Activated CD8-positive, alpha-beta memory T cell treated with anti-CD3 and anti-CD28 coated beads, Interleukin-2, amount 50 U/mL, for 24 hours (primary cell): ENCODE data around the gene CHIC2.
A peak's percentile ranks its signal among the peaks of the same experiment; 100 is the strongest.
"Not testable (repeated sequence)": the region's sequence is repeated elsewhere in the genome, so short reads cannot be mapped to it uniquely, and the experiment has no call there.

ENCODE experiments used
- DNase-seq: peaks from one replicate; pipeline ENCODE4 v3.0.0-alpha.2; 2020; ENCODE audit errors: extremely low read depth

Gene CHIC2

DNA sequence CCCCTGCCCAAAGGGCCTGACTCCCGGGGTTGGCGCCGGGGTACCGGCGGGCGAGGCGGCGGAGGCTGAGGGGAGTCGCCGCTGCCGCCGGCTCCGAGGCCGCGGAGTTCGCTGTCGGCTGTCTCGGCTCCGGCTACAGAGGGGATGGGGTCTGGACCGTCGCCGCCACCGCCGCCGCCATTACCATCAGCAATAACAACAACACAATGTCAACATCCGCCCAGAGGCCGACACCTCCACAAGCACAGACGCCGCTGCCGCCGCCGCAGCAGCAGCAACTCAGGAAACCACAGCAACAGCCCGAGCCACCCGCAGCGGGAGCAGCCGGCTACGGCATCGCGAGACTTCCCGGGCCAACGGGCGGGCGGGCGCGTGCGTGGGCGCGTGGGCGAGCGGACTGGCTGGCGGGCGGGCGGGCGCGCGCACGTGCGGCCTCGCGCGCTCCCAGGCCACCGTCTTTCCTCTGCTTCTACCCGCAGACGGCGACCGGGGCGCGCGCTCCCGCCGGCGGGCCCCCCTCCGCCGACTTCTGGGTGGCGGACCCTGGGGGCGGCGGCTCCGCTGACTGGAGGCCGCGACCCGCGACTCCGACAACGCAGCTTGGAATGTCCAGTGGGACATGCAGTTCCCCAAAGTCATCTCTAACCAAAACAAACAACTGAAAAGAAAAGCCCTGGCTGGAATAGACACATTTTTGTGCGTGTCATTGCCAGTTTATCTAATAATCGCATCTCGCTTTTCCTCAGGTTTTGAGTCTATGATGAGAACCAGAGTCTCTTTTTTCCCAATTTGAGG lies at the start of gene CHIC2:
Gene CHIC2, minus strand, starts transcription at position 289 of the 795 bp plus-strand sequence. CDS start 305 bp downstream, outside the sequence.
- peak; percentile 82 for DNase-seq

DNA sequence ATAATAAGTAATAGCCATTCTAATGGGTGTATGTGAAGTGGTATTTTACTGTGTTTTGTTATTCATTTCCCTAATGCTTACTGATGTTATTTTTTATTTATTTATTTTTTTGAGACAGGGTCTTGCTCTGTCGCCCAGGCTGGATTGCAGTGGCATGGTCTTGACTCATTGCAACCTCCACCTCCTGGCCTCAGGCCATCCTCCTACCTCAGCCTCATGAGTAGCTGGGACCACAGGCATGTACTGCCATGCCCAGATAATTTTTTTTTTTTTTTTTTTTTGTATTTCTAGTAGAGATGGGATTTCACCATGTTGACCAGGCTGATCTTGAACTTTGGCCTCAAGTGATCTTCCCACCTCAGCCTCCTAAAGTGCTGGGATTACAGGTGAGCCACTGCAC lies 48.8 kb upstream of the CHIC2 start:
- not testable (repeated sequence) for DNase-seq

DNA sequence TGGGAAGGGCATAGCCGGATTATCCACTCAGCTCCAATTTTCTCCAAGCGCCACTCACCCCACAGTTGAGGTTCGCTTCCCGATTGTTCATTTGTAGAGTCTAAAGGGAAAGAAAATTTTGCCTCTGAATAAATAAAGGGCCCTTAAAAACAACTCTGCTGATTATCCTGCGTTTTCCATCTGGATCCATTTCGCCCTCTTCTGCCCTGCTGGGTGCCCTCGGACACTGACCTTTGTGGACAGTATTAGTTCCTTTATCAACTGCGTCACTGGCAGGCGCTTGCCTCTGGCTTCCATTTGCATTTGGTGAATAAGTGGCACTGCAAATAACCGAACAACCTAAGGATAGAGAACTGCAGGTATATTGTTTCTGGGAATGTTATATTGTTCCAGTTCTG lies 45.6 kb upstream of the CHIC2 start:
- no peak for DNase-seq

DNA sequence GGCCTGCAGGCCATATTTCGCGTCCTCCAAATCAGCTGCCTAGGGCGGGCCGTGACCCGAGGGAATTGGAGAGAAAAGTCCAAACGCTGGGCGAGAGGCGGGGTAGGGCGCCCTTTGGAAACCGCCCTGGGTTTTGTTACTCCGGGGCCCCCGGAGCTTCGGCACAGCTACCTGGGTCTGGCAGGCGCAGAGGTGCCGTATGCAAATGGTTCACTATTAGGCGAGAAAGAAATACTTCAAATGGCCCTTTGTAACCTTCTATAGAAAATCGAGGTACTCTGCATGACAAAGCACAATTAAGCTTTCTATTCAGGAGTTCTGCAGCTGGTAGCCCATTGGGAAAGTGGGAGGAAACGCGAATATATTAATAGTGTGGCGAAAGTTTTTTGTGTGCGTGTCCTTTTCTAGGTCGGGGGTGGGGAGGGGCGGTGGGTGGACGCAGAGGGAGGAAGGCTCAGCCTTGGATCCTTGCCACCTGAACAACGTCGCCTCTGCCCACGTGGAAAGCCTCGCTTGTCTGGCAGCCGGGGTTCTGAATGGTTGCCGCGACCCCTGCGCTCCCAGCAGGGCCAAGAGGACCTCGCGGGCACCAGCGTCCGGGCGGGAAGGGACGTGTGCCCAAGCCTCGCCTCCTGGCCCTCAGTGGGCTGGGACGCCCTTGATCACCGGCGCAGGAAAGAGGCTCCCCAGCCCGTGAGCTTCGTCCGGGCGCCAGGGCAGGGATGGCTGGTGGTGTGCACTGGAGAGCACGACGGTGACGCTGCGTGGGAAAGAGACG lies 45.0 kb upstream of the CHIC2 start:
- DNase-seq, result no peak

DNA sequence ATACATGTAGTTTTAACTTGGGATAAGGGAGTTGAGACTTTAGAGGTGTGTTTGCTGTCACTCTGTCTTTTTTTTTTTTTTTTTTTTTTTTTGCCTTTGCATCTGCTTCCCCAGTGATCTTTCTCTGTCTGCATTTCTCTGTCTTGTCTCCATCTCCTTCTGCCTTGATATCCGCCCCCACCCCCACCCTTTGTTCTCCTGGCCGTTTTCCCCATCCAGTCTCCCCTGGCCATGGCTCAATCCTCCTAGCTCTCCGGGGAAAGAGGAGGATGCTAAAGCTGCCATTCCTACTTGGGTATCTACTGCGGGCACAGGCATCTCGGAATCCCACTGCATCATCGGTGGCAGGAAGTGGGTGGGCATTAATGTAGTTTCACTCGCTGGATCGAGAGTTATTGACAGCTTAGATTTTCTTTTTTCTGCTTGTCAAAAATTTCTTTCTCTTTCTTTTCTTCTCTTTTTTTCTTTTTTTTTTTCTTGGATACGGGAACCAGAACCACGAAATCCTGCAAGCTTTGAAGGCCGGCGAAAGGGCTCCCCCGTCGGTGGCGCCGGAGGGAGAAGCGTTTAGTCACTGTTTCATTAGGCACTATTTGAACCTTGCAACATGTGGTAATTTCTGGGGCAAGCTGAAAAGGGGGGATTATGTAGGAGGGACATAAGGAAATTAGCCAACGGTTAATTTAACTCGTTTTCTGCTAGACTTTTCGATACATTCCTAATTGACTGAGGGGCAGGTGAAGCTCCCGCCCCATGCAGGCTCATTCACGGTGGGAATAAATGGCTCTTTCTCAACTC lies 43.7 kb upstream of the CHIC2 start:
- DNase-seq, result no peak

DNA sequence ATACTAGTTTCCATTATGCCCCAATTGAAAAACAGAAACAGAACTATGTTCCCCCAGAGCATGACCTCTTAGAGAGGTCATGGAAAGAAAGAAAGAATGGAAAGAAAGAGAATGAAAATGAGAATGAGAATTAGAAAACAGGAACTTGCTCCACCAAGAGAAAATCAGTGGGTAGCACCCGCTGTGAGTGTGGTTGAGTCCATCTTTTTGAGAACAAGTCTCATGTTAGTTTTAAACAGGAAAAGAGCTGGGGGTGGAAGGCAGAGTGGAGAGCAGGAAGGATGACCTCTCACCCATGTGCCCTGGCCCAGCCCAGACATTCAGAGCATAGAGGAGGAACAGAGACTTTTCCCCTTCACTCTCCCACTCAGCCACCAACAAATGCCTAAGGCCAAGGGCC lies 40.5 kb upstream of the CHIC2 start:
- no peak for DNase-seq

DNA sequence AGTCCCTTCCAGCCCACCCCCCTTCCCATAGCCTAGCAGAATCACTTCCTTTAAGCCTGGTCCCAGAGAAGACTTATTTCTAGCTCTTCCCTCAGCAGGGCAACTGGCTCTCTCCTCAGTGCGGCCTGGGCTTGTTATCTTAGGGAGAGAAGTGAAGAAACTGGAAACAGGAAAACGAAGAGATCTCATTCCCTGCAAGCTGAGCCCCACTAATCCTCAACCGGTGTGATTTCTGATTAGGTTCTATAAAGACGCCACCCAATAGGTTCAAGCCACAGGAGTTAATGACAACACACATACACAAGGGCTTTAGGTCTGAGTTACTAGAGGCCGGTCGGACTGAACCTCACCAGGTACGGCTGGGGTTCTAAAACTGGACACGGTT lies 38.8 kb upstream of the CHIC2 start:
- DNase-seq, result no peak

DNA sequence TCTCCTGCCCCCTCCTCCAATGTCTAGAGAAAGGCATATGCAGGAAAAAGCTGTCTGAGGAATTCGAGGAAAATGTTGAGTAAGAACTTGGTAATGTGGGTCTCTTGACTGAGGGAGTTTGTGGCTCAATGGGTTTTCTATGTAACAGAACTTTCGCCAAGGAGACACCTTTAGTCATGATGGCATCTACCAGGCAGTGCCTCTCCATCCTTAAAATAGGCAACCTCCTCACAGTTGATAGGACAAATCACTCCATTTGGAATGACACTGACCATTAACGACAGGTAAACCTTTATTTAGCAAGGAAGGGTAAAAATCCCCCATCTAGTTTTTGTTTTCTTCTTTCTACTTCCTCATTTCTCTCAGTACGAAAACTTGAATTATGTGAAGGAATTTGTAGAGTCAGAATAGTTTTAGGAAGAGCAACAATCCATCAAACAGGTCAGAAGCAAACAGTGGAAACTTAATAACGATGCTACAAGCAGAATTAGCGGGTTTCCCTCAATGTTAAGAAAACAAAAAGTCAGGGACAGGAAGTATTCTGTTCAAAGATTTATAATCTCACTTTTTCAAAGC lies 38.2 kb upstream of the CHIC2 start:
- no peak for DNase-seq

DNA sequence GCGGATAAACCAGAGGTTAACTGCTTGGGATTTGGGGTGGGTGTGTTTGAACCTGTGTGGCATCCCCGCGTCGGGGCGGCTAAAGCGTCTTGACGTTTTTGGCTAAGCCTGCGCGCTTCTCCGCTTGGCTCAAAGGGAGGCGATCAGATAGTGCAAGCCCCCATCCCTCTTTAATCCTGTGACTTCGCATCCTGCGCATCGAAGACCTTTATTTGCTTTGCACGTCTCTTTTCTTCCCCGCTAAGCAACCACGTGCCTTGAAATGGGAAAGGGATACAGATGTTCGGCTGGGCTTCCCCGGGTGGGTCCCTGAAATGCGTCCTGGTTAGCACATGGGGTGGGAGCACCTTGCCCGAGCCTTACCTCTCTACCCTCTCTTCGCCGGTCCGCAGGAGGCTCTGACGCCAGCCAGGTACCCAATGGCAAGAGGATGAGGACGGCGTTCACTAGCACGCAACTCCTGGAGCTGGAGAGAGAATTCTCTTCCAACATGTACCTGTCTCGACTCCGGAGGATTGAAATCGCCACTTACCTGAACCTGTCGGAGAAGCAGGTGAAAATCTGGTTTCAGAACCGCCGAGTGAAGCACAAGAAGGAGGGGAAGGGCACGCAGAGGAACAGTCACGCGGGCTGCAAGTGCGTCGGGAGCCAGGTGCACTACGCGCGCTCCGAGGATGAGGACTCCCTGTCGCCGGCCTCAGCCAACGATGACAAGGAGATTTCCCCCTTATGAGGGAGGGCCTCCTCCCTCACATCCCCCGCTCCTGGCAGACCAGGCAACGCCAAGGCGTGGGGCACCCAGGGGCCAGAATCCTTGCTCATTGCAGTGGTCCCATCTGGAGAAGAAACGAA lies 37.0 kb upstream of the CHIC2 start:
- no peak for DNase-seq

DNA sequence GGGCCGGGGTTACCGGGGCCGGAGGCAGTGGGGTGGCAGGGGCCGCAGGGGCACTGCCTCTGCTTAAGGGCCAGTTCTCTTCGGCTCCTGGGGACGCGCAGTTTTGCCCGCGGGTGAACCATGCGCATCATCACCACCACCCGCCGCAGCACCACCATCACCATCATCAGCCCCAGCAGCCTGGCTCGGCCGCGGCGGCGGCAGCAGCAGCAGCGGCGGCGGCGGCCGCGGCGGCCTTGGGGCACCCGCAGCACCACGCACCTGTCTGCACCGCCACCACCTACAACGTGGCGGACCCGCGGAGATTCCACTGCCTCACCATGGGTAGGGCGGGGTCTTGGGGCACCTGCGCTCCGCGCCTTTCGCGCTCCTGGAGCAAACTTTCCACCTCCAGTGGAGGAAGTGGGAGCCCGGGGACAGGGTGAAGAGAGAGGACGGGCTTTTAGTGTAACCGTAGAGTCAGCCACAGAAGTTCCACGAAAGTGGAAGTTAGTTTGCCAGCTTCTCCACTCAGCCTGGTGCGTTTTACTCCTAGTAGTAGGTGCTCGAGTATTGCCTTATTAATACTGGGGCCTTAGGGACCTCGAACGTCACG lies 36.3 kb upstream of the CHIC2 start:
- DNase-seq, result no peak

DNA sequence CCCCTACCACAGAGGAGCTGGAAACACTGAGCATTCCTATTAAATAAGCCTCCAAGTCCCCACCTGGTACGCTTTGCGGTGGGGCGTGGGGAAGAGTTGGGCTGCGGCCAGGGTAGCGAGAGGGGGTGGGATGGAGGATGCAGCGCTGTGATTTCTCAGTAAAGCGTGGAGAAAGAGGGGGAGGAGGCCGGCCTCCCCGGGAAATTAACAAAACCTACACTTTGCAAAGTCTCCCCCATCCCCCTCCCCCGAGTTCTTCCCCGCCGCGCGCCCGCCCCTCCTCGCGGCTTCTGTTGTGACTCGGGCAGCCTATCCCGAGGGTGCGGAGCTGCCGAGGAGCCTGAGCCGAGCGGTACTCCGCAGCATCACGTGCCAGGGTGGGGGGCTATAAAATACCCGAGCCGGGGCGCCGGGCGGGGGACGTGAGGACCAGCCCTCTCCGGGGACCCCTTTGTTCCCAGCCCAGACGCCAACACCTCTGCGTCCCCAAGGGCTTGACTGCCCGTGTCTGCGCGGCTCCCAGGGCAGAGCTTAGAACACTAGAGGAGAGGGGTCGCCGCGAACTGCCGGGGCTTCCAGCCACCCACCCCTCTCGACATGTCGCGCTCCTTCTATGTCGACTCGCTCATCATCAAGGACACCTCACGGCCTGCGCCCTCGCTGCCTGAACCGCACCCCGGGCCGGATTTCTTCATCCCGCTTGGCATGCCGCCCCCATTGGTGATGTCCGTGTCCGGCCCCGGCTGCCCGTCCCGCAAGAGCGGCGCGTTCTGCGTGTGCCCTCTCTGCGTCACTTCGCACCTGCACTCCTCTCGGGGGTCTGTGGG lies 35.6 kb upstream of the CHIC2 start, which contains the start of gene GSX2:
Gene GSX2, plus strand, starts transcription at position 416 of the 827 bp plus-strand sequence. Its CDS starts 182 bp downstream, at position 598.
- no peak for DNase-seq

DNA sequence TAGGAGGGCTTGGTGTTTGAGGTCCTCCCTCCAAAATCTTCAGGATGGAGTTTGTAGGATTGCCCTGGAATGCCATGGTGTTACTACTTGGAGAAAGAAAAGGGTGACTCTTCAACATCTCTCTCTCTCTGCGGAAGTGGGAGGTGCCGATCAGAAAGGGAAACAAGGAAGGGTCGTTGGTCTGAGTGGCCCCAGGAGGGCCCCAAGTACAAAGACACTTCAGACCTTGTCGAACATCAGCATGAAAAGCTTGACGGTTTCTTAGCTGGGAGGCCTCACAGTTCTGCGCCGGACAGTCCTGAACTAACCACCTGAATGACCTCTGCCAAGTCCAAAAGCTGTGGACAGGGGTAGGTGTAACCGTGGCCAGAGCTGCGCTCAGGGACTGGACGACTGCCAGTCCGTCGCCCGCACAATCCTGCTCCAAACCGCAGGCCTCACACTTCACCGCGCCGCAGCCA lies 34.9 kb upstream of the CHIC2 start:
- DNase-seq, result no peak

DNA sequence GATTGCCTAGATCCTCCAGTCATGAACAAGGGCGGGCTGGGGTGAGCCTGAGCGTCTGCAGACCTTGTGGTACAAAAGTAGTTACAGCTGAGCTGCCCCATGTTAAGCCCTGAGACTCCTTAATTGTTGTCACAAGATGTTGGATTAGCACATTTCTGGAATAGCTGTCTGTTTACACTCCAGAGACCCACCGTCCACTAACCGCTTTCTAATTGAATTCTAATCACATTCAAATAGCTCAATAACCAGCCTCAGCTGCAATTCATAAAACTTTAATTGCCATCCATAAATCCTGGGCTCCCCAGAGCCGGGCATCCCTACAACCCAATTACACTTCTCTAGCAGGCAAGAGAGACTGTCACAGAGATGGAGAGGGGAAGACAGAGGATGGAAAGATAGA lies 34.0 kb upstream of the CHIC2 start:
- no peak for DNase-seq

DNA sequence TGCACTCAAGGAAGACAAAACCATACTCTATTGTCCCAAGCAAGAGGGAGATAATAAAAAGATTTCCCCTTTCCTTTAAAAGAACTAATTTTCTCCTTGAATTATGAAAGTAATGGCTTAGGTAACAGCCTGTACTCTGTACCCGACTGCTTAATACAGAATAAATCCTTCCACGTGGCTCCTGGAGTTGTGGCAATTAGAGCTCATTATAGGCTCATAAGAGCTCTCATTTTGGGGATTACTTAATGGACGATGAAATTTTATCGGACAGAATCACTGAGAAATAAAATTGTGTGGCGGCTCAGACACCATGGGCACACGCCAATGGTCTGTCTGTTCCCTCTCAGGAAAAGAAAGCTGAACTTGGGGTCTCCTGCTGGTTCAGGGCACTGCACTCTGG lies 32.7 kb upstream of the CHIC2 start:
- DNase-seq, result no peak

DNA sequence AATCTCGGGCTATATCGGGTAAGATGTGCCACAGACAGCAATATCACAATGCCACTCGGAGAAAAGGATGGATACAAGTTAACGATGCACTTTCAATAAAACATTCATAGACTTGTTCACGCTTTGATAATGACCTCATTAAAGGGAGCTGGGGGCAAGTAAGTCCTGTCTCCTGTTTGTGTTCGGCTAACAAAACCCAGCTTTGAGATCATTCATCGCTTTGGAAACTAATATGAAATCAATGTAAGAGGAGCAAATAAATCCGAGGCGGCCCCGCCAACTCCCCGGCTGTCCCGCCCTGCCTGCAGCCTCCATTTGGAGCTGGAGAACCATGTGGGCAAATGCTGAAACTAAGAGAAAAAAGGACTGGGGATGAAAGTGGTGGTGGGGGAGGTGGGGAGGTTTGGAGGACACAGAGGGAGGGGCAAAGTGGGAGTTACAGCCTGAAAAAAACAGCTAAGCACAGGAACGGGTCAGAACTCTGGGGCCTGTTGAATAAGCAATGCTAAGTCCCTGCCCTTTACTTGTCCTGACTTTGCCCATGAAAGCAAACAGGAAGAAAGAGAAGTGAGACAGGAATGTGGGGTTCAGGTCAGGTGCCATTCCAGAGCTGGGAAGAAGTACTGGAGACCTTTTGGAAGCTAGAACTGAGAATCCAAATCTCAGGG lies 32.0 kb upstream of the CHIC2 start:
- no peak for DNase-seq

DNA sequence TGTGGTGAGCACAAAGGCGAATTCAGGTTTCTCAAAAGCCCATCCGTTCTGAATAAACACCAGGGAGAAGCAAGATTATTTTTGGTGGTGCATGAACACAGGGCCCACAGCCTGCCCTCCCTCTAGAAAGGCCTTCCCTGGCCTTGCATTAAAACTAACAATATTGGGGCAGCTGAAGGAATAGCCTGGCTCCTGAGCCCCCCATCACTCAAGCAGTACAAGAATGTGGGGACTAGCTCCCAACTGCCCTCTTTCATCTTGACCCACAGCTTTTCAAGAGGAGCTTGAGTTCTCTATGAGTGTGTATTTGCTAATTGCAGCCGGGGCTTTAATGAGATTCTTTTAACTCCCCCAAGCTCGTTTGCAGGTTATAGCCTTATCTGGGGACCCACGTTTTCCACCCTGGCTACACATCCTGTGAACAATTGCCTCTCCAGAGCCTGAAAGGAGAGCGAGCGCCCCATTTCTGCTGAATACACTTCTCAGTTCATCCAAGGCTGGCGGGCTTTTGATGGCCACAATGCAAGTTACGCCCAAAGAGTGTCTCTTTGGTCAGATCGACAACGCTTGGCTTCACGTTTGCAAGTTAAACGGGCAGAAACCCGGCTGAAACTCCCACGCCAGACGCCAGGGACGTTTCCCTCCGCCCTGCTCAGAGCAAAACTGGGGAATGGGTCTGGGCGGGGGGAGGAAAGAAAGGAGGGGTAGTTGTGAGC lies 30.9 kb upstream of the CHIC2 start:
- DNase-seq, result no peak

DNA sequence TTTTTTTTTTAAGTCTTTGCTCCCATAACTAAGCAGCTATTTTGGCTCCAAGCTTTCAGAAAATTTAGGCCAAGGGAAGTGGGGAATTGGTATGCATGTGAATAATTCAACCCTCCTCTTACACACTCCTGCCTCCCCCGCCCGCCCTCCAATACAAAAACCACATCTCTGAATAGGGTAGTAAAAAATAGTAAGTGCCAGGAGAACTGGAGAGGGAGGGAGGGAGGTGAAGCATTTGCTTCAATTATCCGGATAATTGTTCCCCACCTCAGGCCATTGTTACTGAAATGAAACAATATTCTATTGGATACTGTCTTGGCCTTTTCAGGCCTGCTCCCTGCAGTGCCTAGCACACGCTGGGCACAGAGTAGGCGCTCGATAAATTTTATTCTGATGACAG lies 30.0 kb upstream of the CHIC2 start:
- no peak for DNase-seq
